ENCODE data around the gene FGFBP2.

DNA sequence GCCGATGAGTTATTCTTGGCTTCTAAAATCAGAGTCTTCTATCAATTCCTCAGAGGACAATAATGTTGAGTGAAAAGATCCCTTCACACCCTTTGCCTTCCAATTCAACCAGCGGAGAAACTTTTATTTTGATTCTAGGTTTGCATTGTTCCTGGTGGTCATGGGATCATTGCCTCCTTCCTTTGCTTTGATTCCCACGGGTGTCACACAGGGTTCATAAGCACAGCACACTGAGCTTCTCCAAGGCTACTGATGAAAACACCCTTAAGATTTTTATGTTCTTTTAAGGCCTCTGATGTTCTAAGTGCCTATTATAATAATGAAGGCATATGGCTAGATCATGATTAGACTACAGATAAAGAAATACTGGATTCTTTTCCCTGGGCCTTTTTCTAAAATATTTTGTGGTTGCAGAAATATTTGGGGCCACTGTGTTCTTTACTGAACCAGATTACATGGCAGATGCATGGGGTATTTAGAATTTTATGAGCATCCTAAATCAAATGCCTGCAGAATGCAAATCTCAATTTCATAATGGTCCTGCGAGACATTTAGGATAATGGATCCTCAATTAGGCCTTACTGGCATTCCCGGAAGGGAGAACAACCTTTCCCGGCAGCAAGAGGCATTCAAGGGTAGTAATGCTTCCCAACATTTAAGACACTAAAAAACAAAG, 43.9 kb upstream of the FGFBP2 start:
- TF ChIP-seq, protein P1, sequence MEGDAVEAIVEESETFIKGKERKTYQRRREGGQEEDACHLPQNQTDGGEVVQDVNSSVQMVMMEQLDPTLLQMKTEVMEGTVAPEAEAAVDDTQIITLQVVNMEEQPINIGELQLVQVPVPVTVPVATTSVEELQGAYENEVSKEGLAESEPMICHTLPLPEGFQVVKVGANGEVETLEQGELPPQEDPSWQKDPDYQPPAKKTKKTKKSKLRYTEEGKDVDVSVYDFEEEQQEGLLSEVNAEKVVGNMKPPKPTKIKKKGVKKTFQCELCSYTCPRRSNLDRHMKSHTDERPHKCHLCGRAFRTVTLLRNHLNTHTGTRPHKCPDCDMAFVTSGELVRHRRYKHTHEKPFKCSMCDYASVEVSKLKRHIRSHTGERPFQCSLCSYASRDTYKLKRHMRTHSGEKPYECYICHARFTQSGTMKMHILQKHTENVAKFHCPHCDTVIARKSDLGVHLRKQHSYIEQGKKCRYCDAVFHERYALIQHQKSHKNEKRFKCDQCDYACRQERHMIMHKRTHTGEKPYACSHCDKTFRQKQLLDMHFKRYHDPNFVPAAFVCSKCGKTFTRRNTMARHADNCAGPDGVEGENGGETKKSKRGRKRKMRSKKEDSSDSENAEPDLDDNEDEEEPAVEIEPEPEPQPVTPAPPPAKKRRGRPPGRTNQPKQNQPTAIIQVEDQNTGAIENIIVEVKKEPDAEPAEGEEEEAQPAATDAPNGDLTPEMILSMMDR (IDR thresholded peaks at IDR 0.05; ENCODE audit: insufficient read depth, low read length), result no peak
- TF ChIP-seq POLR2AphosphoS5 (IDR thresholded peaks at IDR 0.05; ENCODE audit: low read depth) (no peak), GABPA (IDR thresholded peaks at IDR 0.05; ENCODE audit: low read depth) (no peak)
- TF ChIP-seq, protein P2, sequence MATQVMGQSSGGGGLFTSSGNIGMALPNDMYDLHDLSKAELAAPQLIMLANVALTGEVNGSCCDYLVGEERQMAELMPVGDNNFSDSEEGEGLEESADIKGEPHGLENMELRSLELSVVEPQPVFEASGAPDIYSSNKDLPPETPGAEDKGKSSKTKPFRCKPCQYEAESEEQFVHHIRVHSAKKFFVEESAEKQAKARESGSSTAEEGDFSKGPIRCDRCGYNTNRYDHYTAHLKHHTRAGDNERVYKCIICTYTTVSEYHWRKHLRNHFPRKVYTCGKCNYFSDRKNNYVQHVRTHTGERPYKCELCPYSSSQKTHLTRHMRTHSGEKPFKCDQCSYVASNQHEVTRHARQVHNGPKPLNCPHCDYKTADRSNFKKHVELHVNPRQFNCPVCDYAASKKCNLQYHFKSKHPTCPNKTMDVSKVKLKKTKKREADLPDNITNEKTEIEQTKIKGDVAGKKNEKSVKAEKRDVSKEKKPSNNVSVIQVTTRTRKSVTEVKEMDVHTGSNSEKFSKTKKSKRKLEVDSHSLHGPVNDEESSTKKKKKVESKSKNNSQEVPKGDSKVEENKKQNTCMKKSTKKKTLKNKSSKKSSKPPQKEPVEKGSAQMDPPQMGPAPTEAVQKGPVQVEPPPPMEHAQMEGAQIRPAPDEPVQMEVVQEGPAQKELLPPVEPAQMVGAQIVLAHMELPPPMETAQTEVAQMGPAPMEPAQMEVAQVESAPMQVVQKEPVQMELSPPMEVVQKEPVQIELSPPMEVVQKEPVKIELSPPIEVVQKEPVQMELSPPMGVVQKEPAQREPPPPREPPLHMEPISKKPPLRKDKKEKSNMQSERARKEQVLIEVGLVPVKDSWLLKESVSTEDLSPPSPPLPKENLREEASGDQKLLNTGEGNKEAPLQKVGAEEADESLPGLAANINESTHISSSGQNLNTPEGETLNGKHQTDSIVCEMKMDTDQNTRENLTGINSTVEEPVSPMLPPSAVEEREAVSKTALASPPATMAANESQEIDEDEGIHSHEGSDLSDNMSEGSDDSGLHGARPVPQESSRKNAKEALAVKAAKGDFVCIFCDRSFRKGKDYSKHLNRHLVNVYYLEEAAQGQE (IDR thresholded peaks at IDR 0.05; ENCODE audit: insufficient replicate concordance, low read depth), result no peak

All from HL-60 (cell line).